NCI-H2107 treated with DMSO at 0.1 percent for 48 hours (cell line): ENCODE data around the gene POMT2.
"Not testable (repeated sequence)": the region's sequence is repeated elsewhere in the genome, so short reads cannot be mapped to it uniquely, and the experiment has no call there.

Source experiments
- DNase-seq: peaks from one replicate; lab custom pipeline; 2025; ENCODE audit not compliant: unreplicated experiment; lab: John Stamatoyannopoulos, UW

The POMT2 gene

GRCh38 chr14:77324816-77325745, 4.4 kb upstream of the POMT2 start:
- DNase-seq: no peak

- no peak for DNase-seq
These were observed 3.6 kb upstream of the POMT2 start for GRCh38 chr14:77324289-77324688.

- DNase-seq: no peak
These were observed 2.9 kb upstream of the POMT2 start for GRCh38 chr14:77323571-77323970.

- no peak for DNase-seq
These were observed 2.3 kb upstream of the POMT2 start for GRCh38 chr14:77322951-77323350.

GRCh38 chr14:77322250-77322902, 1.7 kb upstream of the POMT2 start:
- DNase-seq: no peak

- DNase-seq: no peak
These were observed 1.3 kb downstream of the POMT2 start for GRCh38 chr14:77319422-77319821.

- not testable (repeated sequence) for DNase-seq
These were observed 1.9 kb downstream of the POMT2 start for GRCh38 chr14:77318756-77319155.

- DNase-seq: no peak
These were observed 2.6 kb downstream of the POMT2 start for GRCh38 chr14:77318006-77318553.

- peak; percentile 69 for DNase-seq
These were observed 3.8 kb downstream of the POMT2 start for GRCh38 chr14:77316872-77317301.

- DNase-seq: no peak
These were observed 4.5 kb downstream of the POMT2 start for GRCh38 chr14:77316195-77316505.

GRCh38 chr14:77314539-77315457, 5.9 kb downstream of the POMT2 start:
- DNase-seq: no peak

GRCh38 chr14:77314043-77314442, 6.6 kb downstream of the POMT2 start:
- DNase-seq: no peak

- no peak for DNase-seq
These were observed 7.3 kb downstream of the POMT2 start for GRCh38 chr14:77313371-77313770.

- no peak for DNase-seq
These were observed 9.5 kb downstream of the POMT2 start for GRCh38 chr14:77311217-77311616.

- DNase-seq: no peak
These were observed 10.7 kb downstream of the POMT2 start for GRCh38 chr14:77310026-77310425.

- DNase-seq: no peak
These were observed 11.6 kb downstream of the POMT2 start for GRCh38 chr14:77309131-77309530.

- DNase-seq: no peak
These were observed 13.7 kb downstream of the POMT2 start for GRCh38 chr14:77306851-77307496.

- no peak for DNase-seq
These were observed 14.3 kb downstream of the POMT2 start for GRCh38 chr14:77306416-77306815.

GRCh38 chr14:77305696-77306095, 15.0 kb downstream of the POMT2 start:
- DNase-seq: no peak

GRCh38 chr14:77303417-77304156, 17.1 kb downstream of the POMT2 start:
- peak; percentile 95 for DNase-seq
